Epithelial cell of prostate (primary cell): ENCODE data around the gene SIRT2.

Experiments used
- DNase-seq: peaks from one replicate; pipeline ENCODE4 v3.0.0-alpha.2; 2011; ENCODE audit warnings: low read depth, low spot score
- H3K27ac ChIP-seq: fragments of 450-650 bp; 2 replicates; pipeline ENCODE4 v1.5.1; 2017; ENCODE audit warnings: mild to moderate bottlenecking

Gene SIRT2

DNA sequence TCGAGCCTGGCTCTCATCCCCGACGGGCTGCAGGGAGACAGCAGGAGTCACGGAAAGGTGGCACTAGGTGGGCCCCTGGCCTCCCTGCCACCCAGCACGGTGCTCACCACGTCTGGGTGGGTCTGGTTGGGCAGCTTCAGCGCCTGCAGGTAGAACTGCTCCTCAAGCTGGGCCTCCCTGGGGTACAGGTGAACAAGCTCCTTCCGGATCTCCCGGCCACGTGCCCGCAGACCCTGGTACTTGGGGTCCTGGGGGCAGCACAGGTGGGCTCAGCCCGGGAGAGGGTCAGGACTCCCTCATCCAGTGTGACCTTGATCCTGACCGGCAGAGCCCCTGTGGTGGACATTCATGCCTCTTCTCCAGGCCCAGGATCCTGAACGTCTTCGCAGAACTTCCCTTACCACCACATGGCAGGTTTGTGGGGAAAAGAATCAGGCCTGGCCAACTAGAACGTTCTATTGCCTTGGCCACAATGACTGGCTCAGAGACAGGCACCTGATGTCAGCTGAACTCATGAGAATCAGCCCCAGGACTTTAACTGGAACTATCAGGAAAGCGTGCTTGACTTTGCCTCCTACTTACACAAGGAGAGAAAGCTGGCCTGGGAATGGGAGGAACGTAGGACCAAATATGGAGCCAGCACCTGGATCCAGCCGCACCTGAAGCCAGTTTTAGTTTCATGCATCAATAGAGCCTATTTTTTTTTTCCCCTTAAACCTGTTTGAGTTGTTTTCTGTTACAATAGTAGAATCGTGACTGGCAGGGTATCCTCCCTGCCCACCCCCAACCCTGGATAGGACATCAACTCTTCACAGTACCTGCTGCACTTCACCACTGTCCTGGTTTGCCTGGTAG is 22.2 kb upstream of the SIRT2 start:
- H3K27ac ChIP-seq: no peak overlapping the region
- no peak for DNase-seq

DNA sequence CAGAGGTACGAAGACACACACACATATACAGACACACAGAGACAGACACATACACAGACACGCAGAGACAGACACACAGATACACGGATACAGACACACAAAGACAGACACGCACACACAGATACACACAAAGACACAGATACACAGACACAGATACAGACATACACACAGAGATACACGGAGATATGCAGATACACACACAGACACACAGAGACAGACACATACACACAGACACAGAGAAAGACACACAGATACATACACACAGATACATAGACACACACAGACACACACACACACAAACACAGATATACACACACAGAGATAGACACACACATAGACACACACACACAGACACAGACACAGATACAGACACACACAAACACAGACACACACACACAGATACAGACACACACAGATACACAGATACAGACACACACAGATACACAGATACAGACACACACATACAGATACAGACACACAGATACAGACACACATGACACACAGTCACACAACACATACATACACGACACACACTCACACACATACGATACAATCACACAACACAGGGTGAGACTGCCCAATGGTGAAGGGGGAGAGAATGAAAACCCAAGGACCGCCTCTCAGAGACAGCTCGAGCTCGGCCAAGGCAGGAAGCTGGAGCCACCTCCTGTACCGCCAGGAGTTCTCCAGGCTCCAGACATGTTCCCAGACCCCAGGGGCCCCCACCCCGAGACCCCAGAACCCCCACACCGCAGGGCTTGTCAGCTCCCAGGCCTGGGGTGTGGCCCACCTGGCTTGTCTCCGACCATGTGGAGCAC is 21.4 kb upstream of the SIRT2 start:
- H3K27ac ChIP-seq: no peak overlapping the region
- no peak for DNase-seq

DNA sequence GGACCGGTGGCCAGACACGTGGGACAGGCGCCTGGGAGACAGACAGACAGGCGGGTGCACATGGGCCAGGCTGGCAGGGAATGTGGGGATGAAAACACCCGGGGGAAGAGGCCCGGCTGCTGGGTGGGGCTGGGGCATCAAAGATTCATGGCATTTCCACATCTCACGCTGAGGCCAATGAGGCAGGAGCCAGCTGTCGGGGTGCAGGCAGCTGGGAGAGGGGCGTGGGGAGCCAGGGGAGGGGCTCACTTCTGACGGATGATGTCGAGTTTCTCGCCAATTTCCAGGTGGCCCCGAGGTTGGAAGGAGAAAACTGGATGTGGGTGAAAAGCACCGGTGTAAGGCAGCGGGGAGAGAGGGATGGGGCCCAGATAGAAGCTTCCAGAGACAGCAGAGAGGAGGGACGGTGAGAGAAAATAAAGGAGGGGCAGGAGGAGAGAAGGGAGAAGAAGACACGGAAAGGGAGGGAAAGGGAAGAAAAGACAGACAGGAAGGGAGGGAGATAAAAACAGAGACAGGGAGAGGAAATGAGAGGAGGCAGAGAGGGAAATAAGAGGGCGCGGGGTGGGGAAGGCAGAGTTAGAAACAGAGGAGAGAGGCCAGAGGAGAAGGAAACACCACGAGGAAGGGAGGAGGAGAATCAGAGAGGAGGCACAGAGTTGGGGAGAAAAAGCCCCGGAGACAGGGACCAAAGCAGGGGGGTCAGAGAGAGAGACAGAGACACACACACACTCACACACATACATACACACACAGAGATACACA is 20.6 kb upstream of the SIRT2 start:
- H3K27ac ChIP-seq: no peak overlapping the region
- no peak for DNase-seq

DNA sequence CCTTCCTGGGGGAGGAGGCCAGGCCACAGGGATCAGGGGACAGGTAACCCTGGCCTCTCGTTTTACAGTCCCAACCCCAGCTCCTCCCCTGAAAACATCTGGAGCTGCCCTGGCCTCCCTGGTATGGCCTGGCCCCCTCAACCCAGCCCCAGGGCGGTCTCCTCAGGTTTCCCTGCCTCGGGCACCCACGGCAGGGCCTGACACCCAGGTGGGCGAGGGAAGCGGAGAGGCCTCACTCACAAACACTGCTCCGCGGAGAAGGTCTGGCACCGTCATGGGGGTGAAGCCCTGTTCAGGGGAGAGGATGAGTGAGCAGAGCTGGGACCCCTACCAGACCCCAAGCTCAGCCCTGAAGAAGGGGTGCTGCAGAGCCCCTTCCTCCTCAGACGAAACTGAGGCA is 19.1 kb upstream of the SIRT2 start:
- H3K27ac ChIP-seq: no peak overlapping the region
- DNase-seq: no peak

DNA sequence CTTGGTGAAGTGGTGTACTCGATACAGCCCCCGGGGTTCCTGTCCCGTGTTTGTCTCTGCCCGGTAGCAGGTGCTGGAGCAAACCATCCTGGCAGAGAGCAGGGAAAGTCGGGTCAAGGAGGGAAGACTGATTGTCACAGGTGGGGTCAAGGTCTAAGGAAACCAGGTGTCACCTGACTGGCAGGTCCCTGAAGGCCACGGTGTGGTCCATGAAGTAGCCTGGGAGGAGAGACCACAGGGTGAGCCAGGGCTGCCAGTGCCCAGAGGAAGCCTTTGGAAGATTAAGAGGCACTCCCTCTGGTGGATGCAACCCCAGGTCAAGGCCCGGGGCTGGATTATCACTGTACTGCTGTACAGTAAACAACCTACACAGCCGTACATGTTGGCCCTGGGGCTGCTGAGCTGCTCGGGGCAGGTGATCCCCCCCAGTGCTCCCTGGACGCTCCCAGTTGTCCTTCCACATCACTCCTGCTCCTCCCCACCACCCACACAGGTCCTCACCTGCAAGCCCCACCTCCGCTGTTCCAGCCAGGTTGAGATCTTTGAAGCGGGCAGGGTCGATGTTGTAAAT is 18.6 kb upstream of the SIRT2 start:
- no peak for DNase-seq
- H3K27ac ChIP-seq: no peak overlapping the region

DNA sequence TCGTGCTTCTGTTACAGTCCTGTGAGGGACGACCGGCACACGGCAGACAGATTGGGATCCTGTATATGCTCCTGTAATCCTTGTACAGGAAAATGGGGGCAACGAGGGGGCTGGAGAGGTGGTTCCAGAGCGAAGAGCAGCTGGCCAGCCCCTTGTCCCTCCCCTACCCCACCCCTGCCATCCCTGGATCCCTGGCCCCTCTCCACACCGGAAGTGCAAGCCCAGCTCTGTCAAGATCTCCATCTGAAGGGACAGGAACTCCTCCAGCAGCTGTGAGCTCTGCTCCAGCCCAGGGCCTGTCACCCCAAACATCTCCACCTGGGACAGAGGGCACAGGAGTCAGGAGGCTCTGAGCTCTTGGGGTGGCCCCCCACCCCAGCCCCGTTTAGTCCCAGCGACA is 18.1 kb upstream of the SIRT2 start:
- no peak overlapping the region for H3K27ac ChIP-seq
- no peak for DNase-seq

DNA sequence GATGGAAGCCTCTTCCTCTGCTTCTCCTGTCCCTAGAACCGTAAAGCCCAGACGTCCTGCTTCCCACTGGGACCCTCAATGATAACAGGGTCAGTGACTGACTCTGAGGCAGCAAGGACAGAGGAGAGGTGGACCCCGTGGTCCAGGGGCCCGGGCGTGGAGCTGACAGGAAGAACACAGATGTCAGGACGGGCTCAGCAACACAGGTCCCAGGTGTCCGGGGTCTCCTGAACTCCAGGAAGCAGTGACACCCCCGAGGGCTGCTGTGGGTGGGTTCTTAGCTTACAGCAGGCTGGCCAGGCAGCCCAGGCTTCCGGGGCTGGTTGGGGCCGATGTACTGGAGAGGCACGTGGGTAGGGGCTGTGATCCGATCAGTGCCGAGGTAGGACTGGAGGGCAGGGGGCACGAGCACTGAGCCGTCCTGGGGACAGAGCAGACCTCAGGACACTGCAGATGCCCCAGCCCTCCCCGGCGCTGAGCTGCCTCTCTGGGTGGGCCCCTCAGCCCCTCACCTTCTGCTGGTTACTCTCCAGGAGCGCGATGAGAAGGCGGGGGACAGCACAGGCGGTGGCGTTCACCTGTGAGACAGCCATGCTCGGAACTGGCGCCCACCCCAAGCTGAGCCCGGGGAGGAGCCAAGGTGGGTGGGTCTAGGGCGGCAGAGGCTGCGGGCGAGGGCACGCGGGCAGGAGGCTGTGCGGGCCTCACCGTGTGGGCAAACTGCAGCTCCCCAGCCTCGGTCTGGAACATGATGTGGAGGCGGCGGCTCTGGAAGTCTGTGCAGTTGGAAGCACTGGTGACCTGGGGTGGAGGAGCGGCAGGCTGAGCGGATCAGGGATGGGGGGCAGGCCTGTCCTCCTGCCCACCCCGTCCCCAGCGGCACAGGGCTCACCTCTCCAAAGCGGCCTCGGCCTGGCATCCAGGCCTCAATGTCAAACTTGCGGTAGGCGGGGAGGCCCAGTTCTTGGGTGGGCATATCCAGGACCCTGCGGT is 16.2 kb upstream of the SIRT2 start:
- no peak overlapping the region for H3K27ac ChIP-seq
- no peak for DNase-seq

DNA sequence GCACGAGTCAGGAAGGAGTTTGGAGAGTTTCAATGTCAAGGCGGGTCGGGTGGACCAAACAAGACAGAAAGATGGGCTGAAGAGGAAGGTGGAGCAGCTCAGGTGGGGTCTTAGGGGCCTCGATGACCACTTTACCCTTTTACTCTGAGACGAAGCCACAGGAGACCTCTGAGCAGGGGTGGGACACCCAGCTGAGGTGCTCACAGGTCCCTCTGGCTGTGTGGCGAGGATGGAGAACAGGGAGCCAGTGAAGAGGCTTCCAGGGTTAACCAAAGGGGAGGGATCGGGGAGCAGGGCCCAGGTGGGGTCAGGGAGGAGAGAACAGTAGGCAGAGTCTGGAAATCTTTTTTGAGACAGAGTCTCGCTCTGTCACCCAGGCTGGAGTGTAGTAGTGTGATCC is 14.5 kb upstream of the SIRT2 start:
- H3K27ac ChIP-seq: no peak overlapping the region
- DNase-seq: no peak

DNA sequence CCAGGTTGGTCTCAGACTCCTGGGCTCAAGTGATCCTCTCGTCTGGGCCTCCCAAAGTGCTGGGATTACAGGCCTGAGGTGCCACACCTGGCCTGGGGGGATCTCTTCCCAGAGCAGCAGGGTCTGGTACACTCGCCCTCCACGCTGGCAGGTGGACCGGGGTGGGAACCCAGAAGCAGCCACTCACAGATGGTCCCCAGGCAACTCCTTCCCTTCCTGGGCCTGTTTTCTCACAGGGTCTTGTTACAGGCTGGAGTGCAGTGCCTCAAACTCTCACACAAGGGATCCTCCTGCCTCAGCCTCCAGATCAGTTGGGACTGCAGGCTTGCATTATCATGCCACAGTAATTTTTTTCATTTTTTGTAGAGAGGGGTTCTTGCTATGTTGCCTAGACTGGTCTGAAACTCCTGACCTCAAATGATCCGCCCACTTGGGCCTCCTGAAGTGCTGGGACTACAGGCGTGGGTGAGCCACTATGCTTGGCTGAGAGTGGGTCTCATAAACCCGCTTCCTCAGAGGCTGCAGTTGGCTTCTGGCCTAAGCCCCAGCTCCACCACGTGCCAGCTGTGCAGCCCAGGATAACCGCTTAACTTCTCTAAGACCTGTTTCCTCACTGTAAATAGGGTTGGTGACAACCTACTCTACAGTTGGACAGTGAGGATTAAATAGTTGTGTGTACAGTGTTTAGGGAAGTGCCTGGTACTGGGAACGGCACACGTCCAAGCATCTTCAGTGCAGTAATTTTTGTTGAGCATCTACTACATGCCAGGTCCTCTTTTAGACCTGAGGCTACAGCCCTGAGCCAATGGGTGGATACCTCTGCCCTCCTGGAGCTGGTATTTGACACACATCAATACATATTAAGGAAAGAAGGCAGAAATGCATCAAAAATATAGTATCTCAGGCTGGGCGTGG is 13.4 kb upstream of the SIRT2 start:
- DNase-seq: no peak
- H3K27ac ChIP-seq: no peak overlapping the region

DNA sequence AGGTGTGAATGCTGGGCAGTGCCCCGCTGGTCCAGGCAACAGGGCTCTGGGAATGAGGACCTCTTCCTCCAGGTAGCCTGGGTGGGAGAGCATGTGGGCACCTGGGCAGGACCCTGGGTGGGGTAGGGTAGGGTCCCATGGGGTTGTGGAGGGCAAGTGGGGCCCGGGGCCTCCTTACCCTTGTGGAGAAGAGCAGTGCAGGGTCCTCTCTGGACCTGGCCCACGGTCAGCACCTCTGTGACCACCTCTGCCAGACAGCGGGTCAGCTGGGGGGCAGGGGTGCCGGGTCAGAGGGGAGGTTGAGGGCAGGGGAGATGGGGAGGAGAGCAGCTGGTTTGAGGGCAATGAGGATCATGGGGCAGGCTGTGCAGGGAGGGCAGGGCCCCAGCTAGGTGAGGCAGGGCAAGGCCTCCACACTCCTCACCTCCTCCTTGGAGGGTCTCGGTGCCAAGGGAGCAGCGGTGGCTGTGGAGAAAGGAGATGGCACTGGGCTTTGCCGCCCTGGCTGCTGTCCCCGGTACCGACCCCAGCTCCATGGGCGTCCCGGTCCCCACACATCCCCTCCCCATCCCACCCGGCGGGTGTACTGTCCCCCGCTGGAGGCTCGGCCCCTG is 12.1 kb upstream of the SIRT2 start:
- DNase-seq: no peak

DNA sequence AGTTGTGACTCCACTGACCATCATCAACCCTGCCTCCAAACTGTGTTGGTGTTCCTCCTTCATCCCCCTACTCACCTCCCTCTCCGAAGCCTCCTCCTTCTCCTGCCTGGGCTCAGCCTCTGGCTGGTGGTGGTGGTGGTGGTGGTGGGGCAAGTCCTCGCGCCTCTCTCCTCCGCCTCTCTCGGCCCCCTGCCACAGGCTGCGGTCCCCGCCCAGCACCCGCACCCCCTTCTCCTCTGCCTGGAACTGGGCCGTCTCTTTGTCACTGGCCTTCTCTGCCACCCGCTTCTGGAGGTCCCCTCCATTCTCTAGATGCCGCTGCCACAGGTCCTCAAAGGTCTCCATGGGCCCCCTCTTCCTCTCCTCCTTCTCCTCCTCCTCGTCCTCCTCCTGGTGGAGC is 11.1 kb upstream of the SIRT2 start:
- DNase-seq: no peak
- H3K27ac ChIP-seq: no peak overlapping the region

More for the DNA sequence above, 12.1 kb upstream of the SIRT2 start:
- no peak overlapping the region for H3K27ac ChIP-seq

DNA sequence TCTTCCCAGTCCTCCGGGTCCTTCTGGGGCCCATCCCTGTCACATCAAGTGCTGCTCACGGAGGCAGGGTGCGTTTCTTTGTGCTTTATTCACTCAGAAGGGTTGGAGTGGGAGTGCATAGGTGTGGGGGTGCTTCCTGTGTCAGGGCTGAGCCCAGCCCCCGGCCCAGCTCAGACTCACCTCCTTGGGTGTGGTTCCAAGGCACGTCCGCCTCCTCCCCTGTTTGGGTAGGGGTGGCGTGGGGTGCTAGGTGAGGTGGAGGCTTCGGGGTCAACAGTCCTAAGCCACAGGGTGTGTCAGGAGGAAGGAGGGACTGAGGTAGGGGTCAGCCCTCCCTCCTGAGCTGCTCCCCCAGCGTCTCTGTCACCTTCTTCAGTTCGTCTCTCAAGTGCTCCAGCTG is 9.5 kb upstream of the SIRT2 start:
- no peak overlapping the region for H3K27ac ChIP-seq
- DNase-seq: no peak

DNA sequence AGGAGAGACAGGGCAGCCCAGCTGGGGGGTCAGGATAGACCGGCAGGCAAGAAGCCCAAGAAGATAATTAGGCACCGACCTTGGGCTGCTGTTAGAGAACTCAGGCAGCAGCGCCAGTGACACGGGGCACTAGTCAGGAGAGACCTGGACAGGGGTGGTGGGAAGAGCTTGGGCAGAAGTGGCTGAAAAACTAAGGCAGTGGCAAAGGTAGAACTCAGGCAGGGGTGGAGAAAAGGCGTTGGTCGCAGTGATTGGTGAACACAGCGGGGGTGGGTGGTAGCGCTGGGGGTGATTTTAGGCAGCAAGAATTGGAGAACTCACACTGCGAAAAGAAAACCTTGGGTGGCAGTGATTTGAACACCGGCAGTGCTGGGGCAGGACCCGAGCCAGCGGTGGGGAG is 8.3 kb upstream of the SIRT2 start:
- no peak for DNase-seq
- H3K27ac ChIP-seq: no peak overlapping the region

DNA sequence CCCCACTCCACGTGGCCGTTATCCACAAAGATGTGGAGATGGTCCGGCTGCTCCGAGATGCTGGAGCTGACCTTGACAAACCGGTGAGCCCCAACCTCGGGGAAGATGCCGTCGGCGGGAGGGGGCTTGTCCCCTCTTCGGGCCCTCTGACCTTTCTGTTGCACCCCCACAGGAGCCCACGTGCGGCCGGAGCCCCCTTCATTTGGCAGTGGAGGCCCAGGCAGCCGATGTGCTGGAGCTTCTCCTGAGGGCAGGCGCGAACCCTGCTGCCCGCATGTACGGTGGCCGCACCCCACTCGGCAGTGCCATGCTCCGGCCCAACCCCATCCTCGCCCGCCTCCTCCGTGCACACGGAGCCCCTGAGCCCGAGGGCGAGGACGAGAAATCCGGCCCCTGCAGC is 7.8 kb upstream of the SIRT2 start:
- no peak overlapping the region for H3K27ac ChIP-seq
- DNase-seq: no peak

DNA sequence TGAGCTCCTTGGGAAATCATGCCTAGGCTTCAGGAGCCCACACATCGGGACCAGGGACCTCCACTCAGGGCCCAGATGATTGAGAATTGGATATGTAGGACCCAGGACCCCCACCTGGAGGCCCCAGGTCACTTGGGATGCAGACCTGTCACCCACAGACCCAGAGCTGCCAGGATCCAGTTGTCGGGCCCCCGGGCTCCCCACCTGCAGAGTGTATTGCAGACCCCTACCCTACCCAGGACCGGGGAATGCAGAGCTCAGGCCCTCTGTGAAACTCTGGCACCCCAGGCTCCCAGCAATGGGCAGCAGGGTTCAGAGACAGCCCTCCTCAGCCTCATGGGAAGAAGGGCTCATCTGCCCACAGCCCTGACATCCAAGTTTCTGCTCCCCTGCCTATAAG is 6.2 kb upstream of the SIRT2 start:
- no peak overlapping the region for H3K27ac ChIP-seq
- no peak for DNase-seq

DNA sequence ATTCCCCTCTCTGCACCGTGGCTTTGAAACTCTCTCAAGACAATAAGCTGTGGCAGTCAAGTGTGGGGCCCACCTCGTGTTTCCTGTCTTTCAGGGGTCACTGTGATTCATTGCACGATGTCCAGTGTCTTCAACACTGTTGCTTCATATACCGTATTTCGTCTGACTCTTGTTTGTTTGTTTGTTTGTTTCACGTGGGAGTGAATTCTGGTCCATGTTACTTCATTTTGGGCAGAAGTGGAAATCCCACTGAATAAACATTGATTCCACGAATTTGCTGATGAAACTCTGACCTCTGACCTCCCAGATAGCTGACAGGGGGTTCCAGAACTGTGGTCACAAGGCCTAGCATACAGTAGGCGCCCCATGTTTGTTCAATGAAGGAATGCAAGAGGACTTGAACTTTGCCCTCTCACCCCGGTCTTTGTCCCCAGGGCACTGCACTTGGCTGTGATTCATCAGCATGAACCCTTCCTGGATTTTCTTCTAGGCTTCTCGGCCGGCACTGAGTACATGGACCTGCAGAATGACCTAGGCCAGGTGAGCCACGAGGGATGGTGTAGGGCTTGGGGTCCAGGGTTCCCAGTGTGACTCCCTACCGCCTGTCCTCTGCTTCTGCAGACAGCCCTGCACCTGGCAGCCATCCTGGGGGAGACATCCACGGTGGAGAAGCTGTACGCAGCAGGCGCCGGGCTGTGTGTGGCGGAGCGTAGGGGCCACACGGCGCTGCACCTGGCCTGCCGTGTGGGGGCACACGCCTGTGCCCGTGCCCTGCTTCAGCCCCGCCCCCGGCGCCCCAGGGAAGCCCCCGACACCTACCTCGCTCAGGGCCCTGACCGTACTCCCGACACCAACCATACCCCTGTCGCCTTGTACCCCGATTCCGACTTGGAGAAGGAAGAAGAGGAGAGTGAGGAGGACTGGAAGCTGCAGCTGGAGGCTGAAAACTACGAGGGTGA is 5.4 kb upstream of the SIRT2 start:
- H3K27ac ChIP-seq: no peak overlapping the region
- no peak for DNase-seq

DNA sequence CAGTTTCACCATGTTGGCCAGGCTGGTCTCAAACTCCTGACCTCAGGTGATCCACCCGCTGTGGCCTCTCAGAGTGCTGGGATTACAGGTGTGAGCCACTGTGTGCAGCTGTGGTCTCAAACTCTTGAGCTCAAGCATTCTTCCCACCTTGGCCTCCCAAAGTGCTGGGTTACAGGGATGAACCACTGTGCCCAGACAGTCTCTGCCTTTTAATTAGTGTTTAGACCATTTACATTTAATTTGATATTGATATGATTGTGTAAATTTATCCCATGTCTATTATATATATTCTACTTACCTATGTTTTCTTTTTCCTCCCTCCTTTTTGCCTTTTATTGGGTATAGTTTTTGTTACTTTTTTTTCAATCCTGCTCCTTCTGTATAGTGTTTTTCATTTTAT is 2.3 kb upstream of the SIRT2 start:
- H3K27ac ChIP-seq: no peak overlapping the region
- DNase-seq: no peak
